Posterior cingulate gyrus (tissue), 11 donors: ENCODE data around the gene PPM1N.

ENCODE experiments used
- DNase-seq, 10 donors: peaks; one replicate each; pipeline versions ENCODE4 v3.0.0 to v3.0.0-alpha.2; 2020 to 2021; ENCODE audit warnings: mixed read lengths in 3 of 10
- intact Hi-C: fragments of 100-400 bp; cut with DNase I; formaldehyde crosslinking; loops from one replicate; pipeline ENCODE4 v1.15.1; 2023

PPM1N gene

GRCh38 chr19:45469945-45470761, 28.1 kb upstream of the PPM1N start:
- no peak for DNase-seq
- intact Hi-C loops, result no loop called here

GRCh38 chr19:45470762-45471081, 27.5 kb upstream of the PPM1N start:
- intact Hi-C loops, result no loop called here
- no peak for DNase-seq

GRCh38 chr19:45471111-45471930, 26.9 kb upstream of the PPM1N start:
- no peak for DNase-seq
- intact Hi-C loops, result no loop called here

GRCh38 chr19:45471931-45472562, 26.2 kb upstream of the PPM1N start:
- intact Hi-C loops, result no loop called here
- DNase-seq, result no peak

- no peak for DNase-seq
- intact Hi-C loops, result no loop called here
Observed at GRCh38 chr19:45472563-45473366, 25.5 kb upstream of the PPM1N start.

- no peak for DNase-seq
- intact Hi-C loops, result no loop called here
Observed at GRCh38 chr19:45473367-45473681, 24.9 kb upstream of the PPM1N start.

- DNase-seq, result no peak
- intact Hi-C loops, result no loop called here
Observed at GRCh38 chr19:45473682-45474605, 24.3 kb upstream of the PPM1N start.

GRCh38 chr19:45474606-45475521, 23.4 kb upstream of the PPM1N start:
- DNase-seq, result no peak
- intact Hi-C loops, result no loop called here

- DNase-seq, result no peak
- intact Hi-C loops, result no loop called here
Observed at GRCh38 chr19:45475537-45476291, 22.5 kb upstream of the PPM1N start.

GRCh38 chr19:45476304-45476703, 21.9 kb upstream of the PPM1N start:
- DNase-seq, result no peak
- intact Hi-C loops, result no loop called here

- DNase-seq, result no peak
- intact Hi-C loops, result no loop called here
Observed at GRCh38 chr19:45477186-45477585, 21.1 kb upstream of the PPM1N start.

GRCh38 chr19:45477713-45478453, 20.4 kb upstream of the PPM1N start:
- intact Hi-C loops, result loop anchor here (1.0 kb wide), 1 partner anchor 39 kb away; no protein-coding TSS in a partner anchor
- no peak for DNase-seq

- intact Hi-C loops, result loop anchor here (1.0 kb wide), 2 partner anchors 39 to 51 kb away; no protein-coding TSS in a partner anchor
- DNase-seq, result peak; percentile 71 to 97 (median 80)
Observed at GRCh38 chr19:45478454-45479238, 19.6 kb upstream of the PPM1N start.

- intact Hi-C loops, result no loop called here
- DNase-seq, result no peak
Observed at GRCh38 chr19:45483033-45483432, 15.2 kb upstream of the PPM1N start.

- intact Hi-C loops, result no loop called here
- no peak for DNase-seq
Observed at GRCh38 chr19:45484273-45484945, 13.8 kb upstream of the PPM1N start.
